ENCODE data around the gene GALE.

DNA sequence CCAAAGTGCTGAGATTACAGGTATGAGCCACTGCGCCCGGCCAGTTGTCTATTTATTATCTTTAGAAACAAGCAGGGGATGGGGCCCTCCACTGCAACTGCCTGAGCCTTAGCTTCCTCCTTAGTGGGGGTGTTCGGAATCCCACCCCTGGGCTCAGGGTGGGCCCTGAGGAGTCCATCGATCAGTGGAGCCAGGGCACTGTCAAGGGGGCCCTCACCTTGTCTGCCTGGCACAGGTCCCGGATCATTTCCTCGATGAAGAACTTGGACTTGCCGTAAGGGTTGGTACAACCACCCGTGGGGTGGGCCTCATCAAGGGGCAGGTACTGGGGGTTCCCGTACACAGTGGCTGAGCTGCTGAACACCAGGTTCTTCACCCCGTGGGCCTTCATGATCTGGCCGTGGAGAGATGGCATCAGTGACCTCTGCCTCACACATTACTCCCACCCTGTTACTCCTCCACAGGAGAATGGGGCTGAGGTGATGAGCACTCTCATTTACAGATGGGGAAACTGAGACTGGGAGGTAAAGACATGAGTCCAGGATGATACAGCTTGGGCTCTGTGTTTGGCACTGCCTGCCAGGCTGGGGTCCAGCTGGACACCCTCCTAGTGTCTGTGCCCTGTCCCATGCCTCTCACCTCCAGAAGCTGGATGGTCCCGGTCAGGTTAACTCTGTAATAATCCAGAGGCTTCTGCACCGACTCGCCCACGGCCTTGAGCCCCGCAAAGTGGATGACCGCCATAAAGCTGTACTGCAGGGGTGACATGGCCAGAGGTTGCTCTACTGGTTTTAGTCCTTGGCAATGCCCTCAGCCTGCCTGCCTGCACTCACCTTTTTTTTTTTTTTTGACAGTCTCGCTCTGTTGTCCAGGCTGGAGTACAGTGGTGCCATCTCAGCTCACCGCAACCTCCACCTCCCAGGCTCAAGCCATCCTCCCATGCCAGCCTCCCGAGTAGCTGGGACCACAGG, 2.8 kb downstream of the GALE start:
- TF ChIP-seq, protein P1, sequence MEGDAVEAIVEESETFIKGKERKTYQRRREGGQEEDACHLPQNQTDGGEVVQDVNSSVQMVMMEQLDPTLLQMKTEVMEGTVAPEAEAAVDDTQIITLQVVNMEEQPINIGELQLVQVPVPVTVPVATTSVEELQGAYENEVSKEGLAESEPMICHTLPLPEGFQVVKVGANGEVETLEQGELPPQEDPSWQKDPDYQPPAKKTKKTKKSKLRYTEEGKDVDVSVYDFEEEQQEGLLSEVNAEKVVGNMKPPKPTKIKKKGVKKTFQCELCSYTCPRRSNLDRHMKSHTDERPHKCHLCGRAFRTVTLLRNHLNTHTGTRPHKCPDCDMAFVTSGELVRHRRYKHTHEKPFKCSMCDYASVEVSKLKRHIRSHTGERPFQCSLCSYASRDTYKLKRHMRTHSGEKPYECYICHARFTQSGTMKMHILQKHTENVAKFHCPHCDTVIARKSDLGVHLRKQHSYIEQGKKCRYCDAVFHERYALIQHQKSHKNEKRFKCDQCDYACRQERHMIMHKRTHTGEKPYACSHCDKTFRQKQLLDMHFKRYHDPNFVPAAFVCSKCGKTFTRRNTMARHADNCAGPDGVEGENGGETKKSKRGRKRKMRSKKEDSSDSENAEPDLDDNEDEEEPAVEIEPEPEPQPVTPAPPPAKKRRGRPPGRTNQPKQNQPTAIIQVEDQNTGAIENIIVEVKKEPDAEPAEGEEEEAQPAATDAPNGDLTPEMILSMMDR (IDR thresholded peaks at IDR 0.05 in 8 of 11, conservative IDR thresholded peaks at IDR 0.05 in 3 of 11), result no peak
- no peak for TF ChIP-seq POLR2A (IDR thresholded peaks at IDR 0.05)
